ENCODE data around the gene RBM6.

- TF ChIP-seq CTCF (IDR thresholded peaks at IDR 0.05) = no peak
- no peak for TF ChIP-seq EP300 (IDR thresholded peaks at IDR 0.05; ENCODE audit: low read depth)
- no peak for TF ChIP-seq POLR2A (IDR thresholded peaks at IDR 0.05)
- no peak for TF ChIP-seq POLR2AphosphoS5 (IDR thresholded peaks at IDR 0.05)
Measured at GRCh38 chr3:50068134-50068533, 128.2 kb downstream of the RBM6 start.
